Measurements from ENCODE around the gene IQGAP2.

Gene IQGAP2

GRCh38 chr5:76376148-76376865 lies 26.8 kb upstream of the IQGAP2 start:
- DNase-seq (ENCODE audit: low spot score in 2 of 2), result no peak
- no peak for ATAC-seq (ENCODE audit: low read depth)
- Mint-ChIP-seq H3K4me3 (no peak overlapping the region), H3K4me1 (no peaks in the 10 kb centered on the region), H3K27ac (no peak overlapping the region), H3K36me3 (no peaks in the 10 kb centered on the region), H3K9me3 (no peaks in the 10 kb centered on the region), H3K27me3 (peaks cover 3% of the 10 kb centered on the region)

- Mint-ChIP-seq H3K36me3 (no peaks in the 10 kb centered on the region), H3K27ac (no peak overlapping the region), H3K9me3 (no peaks in the 10 kb centered on the region), H3K4me3 (no peak overlapping the region), H3K27me3 (peaks cover 3% of the 10 kb centered on the region), H3K4me1 (no peaks in the 10 kb centered on the region)
- no peak for ATAC-seq (ENCODE audit: low read depth)
- no peak for DNase-seq (ENCODE audit: low spot score in 2 of 2)
These were observed 26.2 kb upstream of the IQGAP2 start for GRCh38 chr5:76376866-76377230.

- ATAC-seq (ENCODE audit: low read depth) (no peak), DNase-seq (ENCODE audit: low spot score in 2 of 2) (no peak)
- Mint-ChIP-seq H3K9me3 (no peaks in the 10 kb centered on the region), H3K4me1 (no peaks in the 10 kb centered on the region), H3K4me3 (no peak overlapping the region), H3K27ac (no peak overlapping the region), H3K27me3 (peaks cover 3% of the 10 kb centered on the region), H3K36me3 (no peaks in the 10 kb centered on the region)
These were observed 24.7 kb upstream of the IQGAP2 start for GRCh38 chr5:76378355-76378754.

- Mint-ChIP-seq H3K4me1 (no peaks in the 10 kb centered on the region), H3K27me3 (peaks cover 3% of the 10 kb centered on the region), H3K4me3 (no peak overlapping the region), H3K9me3 (no peaks in the 10 kb centered on the region), H3K27ac (no peak overlapping the region), H3K36me3 (no peaks in the 10 kb centered on the region)
- DNase-seq (ENCODE audit: low spot score in 2 of 2) (no peak), ATAC-seq (ENCODE audit: low read depth) (no peak)
These were observed 23.8 kb upstream of the IQGAP2 start for GRCh38 chr5:76379316-76379715.

- Mint-ChIP-seq H3K4me1 (no peaks in the 10 kb centered on the region), H3K36me3 (no peaks in the 10 kb centered on the region), H3K27me3 (peaks cover 3% of the 10 kb centered on the region), H3K27ac (no peak overlapping the region), H3K9me3 (no peaks in the 10 kb centered on the region), H3K4me3 (no peak overlapping the region)
- ATAC-seq (ENCODE audit: low read depth) (no peak), DNase-seq (ENCODE audit: low spot score in 2 of 2) (no peak)
These were observed 23.2 kb upstream of the IQGAP2 start for GRCh38 chr5:76379855-76380254.

- Mint-ChIP-seq H3K27ac (no peak overlapping the region), H3K4me1 (no peaks in the 10 kb centered on the region), H3K27me3 (peaks cover 3% of the 10 kb centered on the region), H3K4me3 (no peak overlapping the region), H3K9me3 (no peaks in the 10 kb centered on the region), H3K36me3 (no peaks in the 10 kb centered on the region)
- DNase-seq (ENCODE audit: low spot score in 2 of 2) (no peak), ATAC-seq (ENCODE audit: low read depth) (no peak)
These were observed 22.6 kb upstream of the IQGAP2 start for GRCh38 chr5:76380346-76381066.

GRCh38 chr5:76383126-76383832 lies 19.8 kb upstream of the IQGAP2 start:
- no peak overlapping the region for H3K4me3 Mint-ChIP-seq
- no peak for DNase-seq (ENCODE audit: low spot score in 2 of 2)
- H3K9me3 Mint-ChIP-seq, result no peaks in the 10 kb centered on the region

GRCh38 chr5:76384189-76384588 lies 18.9 kb upstream of the IQGAP2 start:
- Mint-ChIP-seq H3K4me1 (no peaks in the 10 kb centered on the region), H3K4me3 (no peak overlapping the region), H3K9me3 (no peaks in the 10 kb centered on the region), H3K27me3 (peaks cover 1% of the 10 kb centered on the region), H3K27ac (no peak overlapping the region), H3K36me3 (no peaks in the 10 kb centered on the region)
- ATAC-seq (ENCODE audit: low read depth), result no peak
- no peak for DNase-seq (ENCODE audit: low spot score in 2 of 2)

More at GRCh38 chr5:76383126-76383832, 19.8 kb upstream of the IQGAP2 start:
- H3K27ac Mint-ChIP-seq, result no peak overlapping the region
- H3K27me3 Mint-ChIP-seq, result peaks cover 2% of the 10 kb centered on the region
- ATAC-seq (ENCODE audit: low read depth), result no peak
- no peaks in the 10 kb centered on the region for H3K4me1 Mint-ChIP-seq
- H3K36me3 Mint-ChIP-seq, result no peaks in the 10 kb centered on the region

- Mint-ChIP-seq H3K4me3 (no peak overlapping the region), H3K4me1 (no peaks in the 10 kb centered on the region), H3K36me3 (no peaks in the 10 kb centered on the region), H3K9me3 (no peaks in the 10 kb centered on the region), H3K27me3 (peaks cover 3% of the 10 kb centered on the region), H3K27ac (no peak overlapping the region)
- ATAC-seq (ENCODE audit: low read depth) (no peak), DNase-seq (ENCODE audit: low spot score in 2 of 2) (no peak)
These were observed 18.4 kb upstream of the IQGAP2 start for GRCh38 chr5:76384705-76385104.

- no peak for ATAC-seq (ENCODE audit: low read depth)
- Mint-ChIP-seq H3K27ac (no peak overlapping the region), H3K4me3 (no peak overlapping the region), H3K36me3 (no peaks in the 10 kb centered on the region), H3K4me1 (no peaks in the 10 kb centered on the region), H3K9me3 (no peaks in the 10 kb centered on the region), H3K27me3 (peaks cover 4% of the 10 kb centered on the region)
- no peak for DNase-seq (ENCODE audit: low spot score in 2 of 2)
These were observed 17.5 kb upstream of the IQGAP2 start for GRCh38 chr5:76385540-76385939.

GRCh38 chr5:76386360-76386759 lies 16.7 kb upstream of the IQGAP2 start:
- H3K9me3 Mint-ChIP-seq, result no peaks in the 10 kb centered on the region
- no peaks in the 10 kb centered on the region for H3K36me3 Mint-ChIP-seq
- ATAC-seq (ENCODE audit: low read depth) (no peak), DNase-seq (ENCODE audit: low spot score in 2 of 2) (no peak)
- H3K4me1 Mint-ChIP-seq, result no peaks in the 10 kb centered on the region
- H3K4me3 Mint-ChIP-seq, result no peak overlapping the region
- peaks cover 4% of the 10 kb centered on the region for H3K27me3 Mint-ChIP-seq
- H3K27ac Mint-ChIP-seq, result no peak overlapping the region

- no peak overlapping the region for H3K4me3 Mint-ChIP-seq
- no peaks in the 10 kb centered on the region for H3K9me3 Mint-ChIP-seq
- no peaks in the 10 kb centered on the region for H3K36me3 Mint-ChIP-seq
- H3K27ac Mint-ChIP-seq, result no peak overlapping the region
- H3K4me1 Mint-ChIP-seq, result no peaks in the 10 kb centered on the region
- H3K27me3 Mint-ChIP-seq, result peaks cover 4% of the 10 kb centered on the region
- DNase-seq (ENCODE audit: low spot score in 2 of 2) (no peak), ATAC-seq (ENCODE audit: low read depth) (no peak)
These were observed 14.8 kb upstream of the IQGAP2 start for GRCh38 chr5:76388236-76388635.

GRCh38 chr5:76388791-76389512 lies 14.1 kb upstream of the IQGAP2 start:
- Mint-ChIP-seq H3K36me3 (no peaks in the 10 kb centered on the region), H3K9me3 (no peaks in the 10 kb centered on the region), H3K27ac (no peak overlapping the region), H3K27me3 (peaks cover 4% of the 10 kb centered on the region), H3K4me3 (no peak overlapping the region), H3K4me1 (no peaks in the 10 kb centered on the region)
- DNase-seq (ENCODE audit: low spot score in 2 of 2) (no peak), ATAC-seq (ENCODE audit: low read depth) (no peak)
